Measurements from ENCODE around the gene APPL2. TPM values are rescaled to one million over a fixed set of nuclear protein-coding genes. Genes with fewer than 3 reads are reported as not detected.
A peak's percentile ranks its signal among the peaks of the same experiment; 100 is the strongest.

The APPL2 gene
- total RNA-seq, 1 experiment from 2014 or later: 45.8 TPM

- Mint-ChIP-seq H3K4me3 (ENCODE audit: low read depth, unreplicated experiment) (no peak overlapping the region), H3K36me3 (ENCODE audit: insufficient read depth, unreplicated experiment) (peaks cover 49% of the 10 kb centered on the region), H3K27me3 (ENCODE audit: unreplicated experiment) (no peaks in the 10 kb centered on the region), H3K4me1 (ENCODE audit: low read depth, unreplicated experiment) (peaks cover 10% of the 10 kb centered on the region), H3K27ac (ENCODE audit: unreplicated experiment) (no peak overlapping the region), H3K9me3 (ENCODE audit: low read depth, unreplicated experiment) (no peaks in the 10 kb centered on the region)
- BruUV-seq (replicated peaks): no TSS peak
- no peak for DNase-seq
- no peak for TF ChIP-seq CTCF (IDR thresholded peaks at IDR 0.05; ENCODE audit: unreplicated experiment)
- CTCF ChIA-PET: interaction anchor here (0.5 kb wide), 1 partner anchor 110 kb away, joined by 3 read pairs; the partner anchor contains the start of gene C12orf75
- intact Hi-C loops (cut with micrococcal nuclease; ENCODE audit: unreplicated experiment): no loop called here
Observed at GRCh38 chr12:105220150-105220928, 15.6 kb downstream of the APPL2 start.

GRCh38 chr12:105219261-105220028 is 16.5 kb downstream of the APPL2 start:
- H3K4me3 Mint-ChIP-seq (ENCODE audit: low read depth, unreplicated experiment): no peak overlapping the region
- intact Hi-C loops (cut with micrococcal nuclease; ENCODE audit: unreplicated experiment): no loop called here
- no peak overlapping the region for H3K27ac Mint-ChIP-seq (ENCODE audit: unreplicated experiment)
- CTCF ChIA-PET: no interaction called here
- DNase-seq: no peak
- H3K9me3 Mint-ChIP-seq (ENCODE audit: low read depth, unreplicated experiment): no peaks in the 10 kb centered on the region
- TF ChIP-seq CTCF (IDR thresholded peaks at IDR 0.05; ENCODE audit: unreplicated experiment): no peak
- no TSS peak for BruUV-seq (replicated peaks)
- no peaks in the 10 kb centered on the region for H3K27me3 Mint-ChIP-seq (ENCODE audit: unreplicated experiment)
- H3K36me3 Mint-ChIP-seq (ENCODE audit: insufficient read depth, unreplicated experiment): peaks cover 58% of the 10 kb centered on the region
- H3K4me1 Mint-ChIP-seq (ENCODE audit: low read depth, unreplicated experiment): peaks cover 19% of the 10 kb centered on the region

GRCh38 chr12:105218434-105218833 is 17.5 kb downstream of the APPL2 start:
- CTCF ChIA-PET: no interaction called here
- no peak for DNase-seq
- H3K27ac Mint-ChIP-seq (ENCODE audit: unreplicated experiment): no peak overlapping the region
- no peaks in the 10 kb centered on the region for H3K27me3 Mint-ChIP-seq (ENCODE audit: unreplicated experiment)
- BruUV-seq (replicated peaks): no TSS peak
- no peak overlapping the region for H3K4me3 Mint-ChIP-seq (ENCODE audit: low read depth, unreplicated experiment)
- peaks cover 65% of the 10 kb centered on the region for H3K36me3 Mint-ChIP-seq (ENCODE audit: insufficient read depth, unreplicated experiment)
- H3K4me1 Mint-ChIP-seq (ENCODE audit: low read depth, unreplicated experiment): peaks cover 26% of the 10 kb centered on the region
- TF ChIP-seq CTCF (IDR thresholded peaks at IDR 0.05; ENCODE audit: unreplicated experiment): no peak
- intact Hi-C loops (cut with micrococcal nuclease; ENCODE audit: unreplicated experiment): no loop called here
- no peaks in the 10 kb centered on the region for H3K9me3 Mint-ChIP-seq (ENCODE audit: low read depth, unreplicated experiment)

DNA sequence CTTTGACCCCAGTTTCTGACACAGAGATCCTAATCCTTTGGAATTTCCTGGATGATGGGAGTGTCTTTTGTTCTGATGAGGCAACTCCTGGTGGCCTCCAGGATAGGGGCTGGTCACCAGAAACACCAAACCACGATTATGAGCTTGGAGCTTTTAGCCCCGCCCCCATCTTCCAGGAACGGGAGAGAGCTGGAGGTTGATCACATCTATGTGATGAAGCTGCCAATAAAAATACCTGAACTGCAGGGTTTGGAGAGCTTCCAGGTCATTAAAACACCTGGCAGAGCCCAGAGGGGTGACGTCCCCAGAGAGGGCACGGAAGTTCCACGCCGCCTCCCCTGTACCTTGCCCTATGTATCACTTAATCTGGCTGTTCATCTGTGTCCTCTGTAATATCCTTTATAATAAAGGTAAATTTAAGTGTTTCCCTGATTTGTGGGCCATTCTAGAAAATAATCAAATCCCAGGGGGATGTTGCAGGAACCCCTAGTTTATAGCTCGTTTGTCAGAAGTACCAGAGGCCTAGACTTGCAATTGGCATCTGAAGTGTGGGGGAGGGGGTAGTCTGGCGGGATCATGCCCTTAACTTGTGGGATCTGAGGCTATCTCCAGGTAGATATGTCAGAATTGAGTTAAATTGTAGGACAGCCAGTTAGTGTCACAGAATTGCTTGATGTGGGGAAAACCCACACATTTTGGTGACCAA is 21.2 kb downstream of the APPL2 start:
- Mint-ChIP-seq H3K27me3 (ENCODE audit: unreplicated experiment) (no peaks in the 10 kb centered on the region), H3K27ac (ENCODE audit: unreplicated experiment) (peak overlapping the region; percentile 68), H3K4me1 (ENCODE audit: low read depth, unreplicated experiment) (peaks cover 20% of the 10 kb centered on the region), H3K9me3 (ENCODE audit: low read depth, unreplicated experiment) (no peaks in the 10 kb centered on the region), H3K36me3 (ENCODE audit: insufficient read depth, unreplicated experiment) (peaks cover 70% of the 10 kb centered on the region), H3K4me3 (ENCODE audit: low read depth, unreplicated experiment) (peak overlapping the region; percentile 13)
- TF ChIP-seq CTCF (IDR thresholded peaks at IDR 0.05; ENCODE audit: unreplicated experiment): no peak
- intact Hi-C loops (cut with micrococcal nuclease; ENCODE audit: unreplicated experiment): loop anchor here (1.0 kb wide), 2 partner anchors 103 to 168 kb away; no protein-coding TSS in a partner anchor
- no TSS peak for BruUV-seq (replicated peaks)
- CTCF ChIA-PET: interaction anchor here (0.7 to 1.0 kb wide), 4 partner anchors 104 to 164 kb away, joined by 3 to 5 read pairs (median 4); no protein-coding TSS in a partner anchor
- peak; percentile 90 for DNase-seq
